Keratinocyte (primary cell): ENCODE measurements around the gene THAP10. TPM values are rescaled to one million over a fixed set of nuclear protein-coding genes. Genes with fewer than 3 reads are reported as not detected.

ENCODE experiments used
- DNase-seq: peaks from one replicate; pipeline ENCODE4 v3.0.0-alpha.2; 2011; ENCODE audit warnings: low read depth, missing footprints, low spot score
- FAIRE-seq: peaks from 2 replicates; lab custom pipeline; 2011; peaks lifted over from hg19 to GRCh38; lab: Jason Lieb, UNC
- H2AFZ ChIP-seq: 2 replicates; pipeline ENCODE4 v1.6.0; 2012; ENCODE audit warnings: low read length, control low read depth, inconsistent platforms; ENCODE audit not compliant: control insufficient read depth
- H3K27ac ChIP-seq: 2 replicates; pipeline ENCODE4 v1.5.1; 2011; ENCODE audit warnings: low read length; ENCODE audit not compliant: control insufficient read depth, insufficient read depth
- H3K27me3 ChIP-seq: 3 replicates; pipeline ENCODE4 v1.6.0; 2011; ENCODE audit warnings: low read length; ENCODE audit not compliant: control insufficient read depth, insufficient read depth; ENCODE audit errors: extremely low read depth
- H3K36me3 ChIP-seq, 2 experiments: 2 replicates in 1 of 2; 3 replicates in 1 of 2; pipeline ENCODE4 v1.5.1; 2011; ENCODE audit warnings: low read length in 2 of 2, mild to moderate bottlenecking in 1 of 2; ENCODE audit not compliant: control insufficient read depth in 2 of 2, insufficient read depth in 2 of 2; ENCODE audit errors: extremely low read depth in 1 of 2
- H3K4me1 ChIP-seq: 3 replicates; pipeline ENCODE4 v1.5.1; 2011; ENCODE audit warnings: low read length; ENCODE audit not compliant: control insufficient read depth, insufficient read depth; ENCODE audit errors: extremely low read depth
- H3K4me2 ChIP-seq: 3 replicates; pipeline ENCODE4 v1.6.0; 2011; ENCODE audit warnings: low read depth, low read length; ENCODE audit not compliant: control insufficient read depth, insufficient read depth; ENCODE audit errors: extremely low read depth
- H3K4me3 ChIP-seq, 3 experiments: fragments of 200-600 bp in 1 of 3; sonication (generic) in 1 of 3; 2 replicates in 2 of 3; 3 replicates in 1 of 3; pipeline ENCODE4 v1.5.1; 2011 to 2016; ENCODE audit warnings: low read length in 3 of 3, mild to moderate bottlenecking in 3 of 3, control low read depth in 2 of 3, inconsistent platforms in 1 of 3, low read depth in 1 of 3, mixed read lengths in 1 of 3, mixed run types in 1 of 3, moderate library complexity in 1 of 3; ENCODE audit not compliant: control insufficient read depth in 2 of 3, insufficient read depth in 2 of 3; ENCODE audit errors: extremely low read depth in 1 of 3
- H3K79me2 ChIP-seq: 2 replicates; pipeline ENCODE4 v1.6.0; 2012; ENCODE audit warnings: low read length; ENCODE audit not compliant: control insufficient read depth, insufficient read depth
- H3K9ac ChIP-seq: 3 replicates; pipeline ENCODE4 v1.6.0; 2011; ENCODE audit warnings: low read length; ENCODE audit not compliant: control insufficient read depth, insufficient read depth; ENCODE audit errors: extremely low read depth
- H3K9me1 ChIP-seq: 3 replicates; pipeline ENCODE4 v1.6.0; 2011; ENCODE audit warnings: low read length; ENCODE audit not compliant: control insufficient read depth, insufficient read depth; ENCODE audit errors: extremely low read depth
- H3K9me3 ChIP-seq: 2 replicates; pipeline ENCODE4 v1.5.1; 2012; ENCODE audit warnings: low read depth, low read length; ENCODE audit not compliant: control insufficient read depth
- H4K20me1 ChIP-seq: 3 replicates; pipeline ENCODE4 v1.6.0; 2011; ENCODE audit warnings: low read length; ENCODE audit not compliant: control insufficient read depth, insufficient read depth; ENCODE audit errors: extremely low read depth
- CTCF ChIP-seq, 3 experiments: IDR thresholded peaks in 1 of 3; conservative IDR thresholded peaks in 1 of 3; optimal IDR thresholded peaks in 1 of 3; 2 replicates in 2 of 3; 3 replicates in 1 of 3; pipeline versions ENCODE3 to v1.5.1; 2011; ENCODE audit warnings: low read length in 3 of 3, mild to moderate bottlenecking in 3 of 3, moderate library complexity in 2 of 3, control low read depth in 1 of 3, inconsistent platforms in 1 of 3; ENCODE audit not compliant: insufficient read depth in 2 of 3; ENCODE audit errors: extremely low read depth in 1 of 3
- EZH2 ChIP-seq: IDR thresholded peaks from one replicate; pipeline ENCODE4 v1.6.1; 2012; ENCODE audit warnings: inconsistent platforms, mild to moderate bottlenecking, low read length, moderate library complexity
- dilution Hi-C: fragments of 300-500 bp; cut with MboI; formaldehyde crosslinking; loops from one replicate; pipeline ENCODE4 v1.7.0; 2020; ENCODE audit warnings: low sequenced_read_pairs; ENCODE audit not compliant: extremely low pct_ligation_motif_present
- polyA plus RNA-seq, 5 experiments: library from polyadenylated mRNA; depleted of rRNA in 3 of 5; stranded (reverse) in 3 of 5; stranded (forward) in 1 of 5; unstranded in 1 of 5; fragments of >200 nt; gene quantifications; 1 replicate in 1 of 5; 2 replicates in 3 of 5; 3 replicates in 1 of 5; pipeline versions ENCODE4 v1.2.1 to v1.2.3, GENCODE V29; 2011 to 2012; ENCODE audit warnings: missing spikeins in 2 of 5, low read depth in 1 of 5, low replicate concordance in 1 of 5

Gene THAP10
- polyA plus RNA-seq, 1 donor (not counting 4 experiments of a cell fraction or from before 2014, with no cell fraction given) = 3.1 TPM

GRCh38 chr15:70857562-70858285 is 34.5 kb downstream of the THAP10 start:
- Histone ChIP-seq H3K27me3 (no peaks in the 10 kb centered on the region), H3K79me2 (peaks cover 2% of the 10 kb centered on the region), H3K27ac (no peak overlapping the region), H2AFZ (no peak overlapping the region), H3K4me3 (no peak overlapping the region), H3K9ac (no peak overlapping the region), H3K4me1 (peaks cover 30% of the 10 kb centered on the region), H3K36me3 (no peaks in the 10 kb centered on the region), H4K20me1 (no peaks in the 10 kb centered on the region), H3K4me2 (no peak overlapping the region), H3K9me3 (no peaks in the 10 kb centered on the region), H3K9me1 (no peaks in the 10 kb centered on the region)
- dilution Hi-C loops = no loop called here
- TF ChIP-seq EZH2 (no peak), CTCF (optimal IDR thresholded peaks at IDR 0.05 in 1 of 3, IDR thresholded peaks at IDR 0.05 in 1 of 3, conservative IDR thresholded peaks at IDR 0.05 in 1 of 3; ENCODE audit: extremely low read depth in 1 of 3, insufficient read depth in 2 of 3, low read length in 3 of 3) (no peak)
- FAIRE-seq = no peak
- no peak for DNase-seq

- DNase-seq (peak; percentile 66), FAIRE-seq (peak; percentile 93)
- Histone ChIP-seq H2AFZ (no peak overlapping the region), H3K4me2 (peak overlapping the region; percentile 48), H4K20me1 (no peaks in the 10 kb centered on the region), H3K27me3 (no peaks in the 10 kb centered on the region), H3K9me1 (no peaks in the 10 kb centered on the region), H3K4me1 (peaks cover 34% of the 10 kb centered on the region), H3K27ac (peak overlapping the region; percentile 33), H3K9ac (no peak overlapping the region), H3K9me3 (no peaks in the 10 kb centered on the region), H3K4me3 (no peak overlapping the region), H3K36me3 (peaks cover 0 to under 1% of the 10 kb centered on the region in 2 experiments), H3K79me2 (peaks cover 2% of the 10 kb centered on the region)
- TF ChIP-seq EZH2 (no peak), CTCF (optimal IDR thresholded peaks at IDR 0.05 in 1 of 3, IDR thresholded peaks at IDR 0.05 in 1 of 3, conservative IDR thresholded peaks at IDR 0.05 in 1 of 3; ENCODE audit: extremely low read depth in 1 of 3, insufficient read depth in 2 of 3, low read length in 3 of 3) (no peak)
- dilution Hi-C loops = no loop called here
Measured at GRCh38 chr15:70856884-70857561, 35.2 kb downstream of the THAP10 start.
